ENCODE measurements around the gene CCDC154.

CCDC154 gene

DNA sequence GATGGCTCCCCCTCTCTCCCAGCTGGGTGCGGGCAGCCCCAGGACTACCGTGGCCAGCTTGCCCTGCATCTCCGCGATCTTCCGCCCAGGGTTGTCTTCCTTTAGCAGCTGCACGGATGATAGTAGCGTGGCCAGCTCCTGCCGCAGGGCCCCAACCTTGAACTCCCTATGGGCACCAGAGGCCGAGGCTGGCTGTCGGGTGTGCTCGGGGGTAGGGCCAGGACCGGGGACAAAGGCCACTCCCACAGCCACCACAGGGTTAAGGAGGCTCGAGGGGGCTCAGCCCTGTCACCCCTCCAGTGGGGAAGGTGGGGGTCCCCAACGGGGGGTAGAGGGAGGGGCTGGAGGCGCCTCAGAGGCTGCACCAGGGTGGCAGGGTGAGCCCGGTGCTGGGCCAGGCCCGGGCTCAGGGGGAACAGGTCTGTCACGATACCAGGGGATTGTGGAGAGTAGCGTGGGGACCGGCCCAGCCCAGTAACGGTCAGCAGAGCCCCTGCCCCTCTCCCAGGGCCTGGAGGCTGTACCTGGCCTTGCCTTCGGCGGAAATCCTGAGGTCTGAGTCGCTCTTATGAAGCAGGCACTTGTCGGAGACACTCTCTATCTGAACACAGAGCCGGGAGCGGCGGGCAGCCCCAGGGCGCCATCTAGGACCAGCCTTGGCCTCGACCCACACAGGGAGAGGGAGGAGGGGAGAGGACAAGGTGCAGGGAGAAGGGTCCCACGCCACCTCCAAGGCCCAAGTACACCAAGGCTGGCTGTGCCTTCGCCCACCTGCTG, 8.2 kb downstream of the CCDC154 start:
- no peak for DNase-seq (ENCODE audit: low spot score)

DNA sequence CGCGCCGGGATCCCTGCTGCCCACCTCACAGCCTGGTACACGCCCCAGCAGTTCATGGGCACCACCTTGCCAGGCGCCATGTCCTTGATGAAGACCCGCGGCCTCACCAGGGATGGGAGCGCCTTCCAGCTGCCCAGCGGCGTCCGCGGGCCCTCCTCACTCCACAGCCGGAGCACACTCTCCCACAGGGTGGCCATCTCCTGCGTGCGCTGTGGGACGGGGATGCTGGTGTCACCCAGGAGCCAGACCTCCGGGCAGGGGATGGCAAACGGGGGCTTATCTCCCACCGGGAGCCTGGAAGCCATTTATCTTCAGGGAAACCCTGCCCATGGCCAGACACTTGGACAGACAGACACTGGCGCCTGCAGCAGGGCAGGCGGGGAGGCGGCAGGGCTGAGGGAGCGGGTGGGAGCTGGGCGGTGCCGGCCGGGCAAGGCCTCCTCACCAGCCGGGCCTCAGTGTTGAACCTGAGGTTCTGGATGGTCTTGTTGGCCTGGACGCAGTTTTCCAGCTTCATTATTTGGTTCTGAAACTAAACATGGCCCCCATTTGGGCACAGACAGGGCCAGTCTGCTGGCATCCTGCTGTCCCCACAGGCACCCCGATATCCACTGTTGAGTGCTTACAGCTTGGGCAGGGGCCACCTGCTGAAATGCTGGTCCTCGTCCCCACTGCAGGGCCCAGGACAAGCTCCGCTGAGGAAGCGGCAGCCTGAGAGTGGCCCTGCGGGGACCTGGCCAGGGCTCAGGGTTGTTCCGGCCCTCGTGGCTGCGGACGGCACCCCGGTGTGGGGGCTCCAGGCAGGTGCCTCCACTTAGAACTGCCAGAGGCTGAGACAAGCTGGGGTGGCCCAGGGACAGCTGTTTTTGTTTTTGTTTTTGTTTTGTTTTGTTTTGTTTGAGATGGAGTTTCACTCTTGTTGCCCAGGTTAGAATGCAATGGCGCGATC, 9.4 kb downstream of the CCDC154 start:
- DNase-seq (ENCODE audit: low spot score) = no peak

DNA sequence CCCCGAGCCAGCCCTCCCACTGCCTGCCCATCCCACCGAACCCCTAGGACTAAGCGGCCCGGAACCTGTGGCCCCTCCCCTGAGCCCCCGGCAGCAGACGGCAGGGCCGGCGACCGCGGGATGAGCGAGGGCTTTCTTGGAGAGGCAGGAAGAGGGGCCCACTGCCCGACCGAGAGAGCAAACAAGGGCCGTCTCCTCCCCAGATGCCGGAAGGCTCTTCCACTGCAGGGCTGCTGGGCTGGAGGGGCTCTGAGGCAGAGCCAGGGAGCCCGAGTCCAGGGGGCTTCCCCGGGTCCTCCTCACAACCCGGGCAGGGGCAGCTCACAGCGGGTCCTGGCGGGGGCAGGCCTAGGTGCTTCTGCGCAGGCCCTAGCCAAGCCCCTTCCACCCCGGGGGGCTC, 10.6 kb downstream of the CCDC154 start:
- no peak for DNase-seq (ENCODE audit: low spot score)

DNA sequence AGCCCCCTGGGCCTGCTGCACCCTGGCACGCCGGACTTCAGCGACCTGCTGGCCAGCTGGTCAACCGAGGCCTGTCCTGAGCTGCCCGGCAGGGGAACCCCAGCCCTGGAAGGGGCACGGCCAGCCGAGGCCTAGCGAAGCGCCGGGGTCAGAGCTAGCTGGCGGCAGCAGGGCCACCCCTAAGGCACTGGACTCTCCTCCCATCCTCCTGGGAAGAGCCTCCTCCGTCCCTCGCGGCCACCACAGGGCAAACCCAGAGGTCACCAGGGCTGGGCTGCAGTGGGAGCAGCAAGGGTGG, 11.1 kb downstream of the CCDC154 start:
- no peak for DNase-seq (ENCODE audit: low spot score)

DNA sequence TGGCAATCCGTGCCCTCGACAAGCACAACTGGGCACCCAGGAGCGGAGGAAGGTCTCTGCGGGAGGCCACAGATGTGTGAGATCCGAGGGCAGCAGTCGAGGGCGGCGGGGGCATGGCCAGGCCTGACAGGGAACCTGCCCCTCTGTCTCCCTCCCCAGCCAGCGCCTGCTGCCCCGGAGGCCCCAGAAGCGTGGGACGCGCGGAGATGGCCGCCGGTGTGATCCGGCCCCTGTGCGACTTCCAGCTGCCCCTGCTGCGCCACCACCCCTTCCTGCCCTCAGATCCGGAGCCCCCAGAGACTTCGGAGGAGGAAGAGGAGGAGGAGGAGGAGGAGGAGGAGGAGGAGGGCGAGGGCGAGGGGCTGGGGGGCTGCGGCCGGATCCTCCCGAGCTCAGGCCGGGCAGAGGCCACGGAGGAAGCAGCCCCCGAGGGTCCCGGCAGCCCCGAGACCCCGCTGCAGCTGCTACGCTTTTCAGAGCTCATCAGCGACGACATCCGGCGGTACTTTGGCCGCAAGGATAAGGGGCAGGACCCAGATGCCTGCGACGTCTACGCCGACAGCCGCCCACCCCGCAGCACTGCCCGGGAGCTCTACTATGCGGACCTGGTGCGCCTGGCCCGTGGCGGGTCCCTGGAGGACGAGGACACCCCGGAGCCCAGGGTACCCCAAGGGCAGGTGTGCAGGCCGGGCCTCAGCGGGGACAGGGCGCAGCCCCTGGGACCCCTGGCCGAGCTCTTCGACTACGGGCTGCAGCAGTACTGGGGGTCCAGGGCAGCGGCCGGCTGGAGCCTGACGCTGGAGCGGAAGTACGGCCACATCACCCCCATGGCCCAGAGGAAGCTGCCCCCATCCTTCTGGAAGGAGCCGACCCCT, 11.7 kb downstream of the CCDC154 start:
- no peak for DNase-seq (ENCODE audit: low spot score)

DNA sequence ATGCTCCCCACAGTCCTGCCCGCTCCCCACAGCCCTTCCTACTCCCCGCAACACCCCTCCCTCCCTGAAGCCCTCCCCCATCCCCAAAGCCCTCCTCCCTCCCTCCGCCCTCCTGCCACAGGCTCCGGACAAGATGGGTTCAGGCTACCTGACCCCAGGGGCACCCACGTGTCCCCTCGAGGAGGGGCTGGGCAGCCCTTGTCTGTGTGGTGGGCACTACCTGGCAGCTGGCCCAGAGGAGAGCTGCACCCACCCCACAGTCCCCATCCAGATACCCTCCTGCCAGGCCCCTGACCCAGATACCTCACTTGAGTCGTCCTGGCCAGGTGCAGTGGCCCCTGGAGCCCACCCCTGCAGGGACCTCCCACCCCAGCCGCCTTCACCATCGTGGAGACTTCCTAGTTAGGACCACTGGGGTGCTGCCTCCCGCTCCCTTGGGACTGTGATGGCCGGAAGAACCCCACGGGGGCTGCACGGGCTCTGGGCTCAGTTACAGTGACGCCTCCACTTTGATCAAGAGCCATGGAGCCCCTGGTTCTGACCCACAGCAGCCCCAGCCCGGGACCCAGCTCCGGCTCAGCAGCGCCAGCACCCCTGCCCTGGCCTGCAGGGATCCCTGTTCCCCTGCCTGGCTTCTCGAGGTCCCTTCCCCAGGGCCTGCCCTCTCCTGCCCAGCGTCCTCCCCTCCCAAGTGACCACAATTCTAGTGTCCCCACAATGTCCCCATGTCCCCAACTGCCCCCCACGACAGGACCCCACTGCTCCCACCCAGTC, 12.7 kb downstream of the CCDC154 start:
- DNase-seq (ENCODE audit: low spot score) = no peak

DNA sequence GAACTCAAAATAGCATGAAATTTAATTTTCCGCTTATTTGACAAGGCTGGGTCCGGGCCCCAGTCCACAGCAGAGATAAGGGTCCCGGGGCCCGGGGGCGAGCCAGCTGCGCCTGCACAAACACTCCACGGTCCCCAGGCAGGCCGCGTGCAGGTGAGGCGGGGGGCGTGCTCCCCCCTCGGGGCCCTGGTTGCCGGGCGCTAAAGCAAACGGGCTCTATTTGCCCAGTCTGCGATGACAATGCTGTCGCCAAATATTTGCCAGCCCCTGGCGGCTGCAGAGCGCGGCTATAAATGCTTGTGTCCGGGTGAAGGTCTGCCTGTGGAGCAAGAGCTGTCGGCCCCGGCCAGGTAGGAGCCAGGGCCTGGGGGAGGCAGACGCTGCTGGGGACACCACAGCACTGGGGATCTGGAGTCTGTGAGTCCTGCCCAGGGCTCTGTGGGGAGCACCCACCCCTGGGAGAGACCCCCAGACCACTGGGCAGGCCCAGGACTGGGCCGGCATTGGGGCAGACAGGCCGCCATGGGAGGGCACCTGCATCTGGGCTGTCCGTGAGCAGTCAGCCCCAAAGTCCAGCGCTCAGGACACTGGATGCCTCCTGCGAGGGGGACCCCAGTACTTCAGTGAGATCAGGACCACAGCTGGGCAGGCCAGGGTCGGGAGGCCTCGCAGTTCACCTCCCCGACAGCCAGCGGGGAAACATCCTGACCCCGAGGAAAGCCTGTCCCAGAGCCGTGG, 13.4 kb downstream of the CCDC154 start, which contains the start of gene PERCC1:
TSS of gene PERCC1 (plus strand) at position 320 of the 738 bp plus-strand sequence. CDS start 1,516 bp downstream, outside the sequence.
- no peak for DNase-seq (ENCODE audit: low spot score)

DNA sequence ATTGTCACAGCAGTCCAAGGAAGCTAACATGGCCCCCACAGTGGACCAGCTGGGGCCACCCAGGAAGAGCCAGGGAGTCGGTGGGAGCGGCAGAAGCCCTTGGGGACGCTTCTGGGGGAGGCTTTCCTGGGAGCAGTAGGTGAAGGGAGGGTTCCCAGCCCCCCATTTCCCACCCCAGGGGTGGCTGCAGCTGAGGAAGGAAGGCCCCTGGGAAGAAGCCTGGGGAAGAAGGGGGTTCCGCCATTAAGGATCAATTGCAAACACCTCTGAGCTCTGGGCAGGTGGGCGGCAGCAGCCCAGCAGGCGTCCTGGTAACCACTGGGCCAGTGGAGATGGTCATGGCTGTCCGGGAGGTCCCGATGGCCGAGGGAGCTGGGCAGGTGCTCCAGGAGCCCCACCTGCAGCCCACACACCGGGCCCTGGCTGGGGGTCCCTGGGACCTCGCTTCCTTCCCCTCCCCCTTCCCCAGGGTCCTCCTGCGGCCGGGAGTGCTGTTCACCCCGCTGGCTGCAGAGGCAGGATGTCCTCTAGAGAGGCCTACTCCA, 14.1 kb downstream of the CCDC154 start:
- no peak for DNase-seq (ENCODE audit: low spot score)

DNA sequence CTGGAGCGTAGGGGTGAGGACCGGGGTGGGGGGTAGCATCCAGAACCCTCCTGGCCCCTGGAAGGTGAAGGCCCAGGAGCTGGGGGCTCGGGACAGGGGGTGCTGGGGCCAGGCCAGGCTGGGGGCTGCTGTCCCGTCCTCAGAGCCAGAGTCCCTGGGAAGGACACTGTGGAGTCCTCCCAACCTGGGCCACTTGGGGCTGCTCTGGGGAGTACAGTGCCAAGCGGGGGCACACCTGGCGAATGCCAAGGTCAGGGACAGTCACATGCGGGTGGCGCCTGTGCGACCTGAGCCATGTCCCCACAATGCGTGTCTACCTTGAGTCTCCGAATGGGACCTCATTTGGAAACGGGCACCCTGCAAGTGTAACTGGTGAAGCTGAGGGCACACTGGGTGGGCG, 14.7 kb downstream of the CCDC154 start:
- DNase-seq (ENCODE audit: low spot score) = no peak

DNA sequence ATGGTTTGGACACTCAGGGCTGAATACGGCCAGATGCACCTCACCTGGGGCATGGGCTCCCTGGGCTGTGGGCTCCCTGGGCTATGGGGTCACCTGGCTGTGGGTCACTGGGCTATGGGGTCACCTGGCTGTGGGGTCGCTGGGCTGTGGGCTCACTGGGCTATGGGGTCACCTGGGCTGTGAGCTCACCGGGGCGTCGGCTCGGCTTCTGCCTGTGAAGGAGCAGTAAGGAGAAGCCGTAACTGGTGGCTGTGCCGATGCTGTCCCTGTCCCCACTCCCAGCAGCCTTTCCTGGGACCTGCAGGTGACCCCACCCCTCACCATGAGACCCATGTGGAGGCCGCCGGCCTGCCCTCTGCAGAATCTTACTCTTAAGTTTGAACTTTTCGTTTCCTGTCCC, 15.3 kb downstream of the CCDC154 start:
- no peak for DNase-seq (ENCODE audit: low spot score)

DNA sequence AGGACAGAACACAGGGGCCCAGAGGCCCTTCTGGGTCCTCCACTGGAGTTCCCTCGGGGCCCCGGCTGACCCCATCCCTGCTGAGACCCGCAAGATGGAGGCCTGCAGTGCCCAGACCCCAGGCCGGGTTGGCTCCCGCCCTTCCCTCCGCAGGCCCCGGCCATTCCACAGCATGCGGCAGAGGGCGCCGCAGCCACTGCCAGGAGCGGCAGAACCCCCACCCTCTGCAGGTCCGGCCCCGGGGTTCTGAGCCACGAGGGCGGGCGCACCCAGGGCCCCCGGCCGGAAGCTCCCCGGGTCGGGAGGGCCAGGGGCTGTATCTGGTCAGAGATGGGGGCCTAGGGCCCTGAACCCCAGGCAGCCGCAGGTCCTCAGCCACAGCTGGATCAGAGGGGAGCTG, 15.8 kb downstream of the CCDC154 start:
- no peak for DNase-seq (ENCODE audit: low spot score)

DNA sequence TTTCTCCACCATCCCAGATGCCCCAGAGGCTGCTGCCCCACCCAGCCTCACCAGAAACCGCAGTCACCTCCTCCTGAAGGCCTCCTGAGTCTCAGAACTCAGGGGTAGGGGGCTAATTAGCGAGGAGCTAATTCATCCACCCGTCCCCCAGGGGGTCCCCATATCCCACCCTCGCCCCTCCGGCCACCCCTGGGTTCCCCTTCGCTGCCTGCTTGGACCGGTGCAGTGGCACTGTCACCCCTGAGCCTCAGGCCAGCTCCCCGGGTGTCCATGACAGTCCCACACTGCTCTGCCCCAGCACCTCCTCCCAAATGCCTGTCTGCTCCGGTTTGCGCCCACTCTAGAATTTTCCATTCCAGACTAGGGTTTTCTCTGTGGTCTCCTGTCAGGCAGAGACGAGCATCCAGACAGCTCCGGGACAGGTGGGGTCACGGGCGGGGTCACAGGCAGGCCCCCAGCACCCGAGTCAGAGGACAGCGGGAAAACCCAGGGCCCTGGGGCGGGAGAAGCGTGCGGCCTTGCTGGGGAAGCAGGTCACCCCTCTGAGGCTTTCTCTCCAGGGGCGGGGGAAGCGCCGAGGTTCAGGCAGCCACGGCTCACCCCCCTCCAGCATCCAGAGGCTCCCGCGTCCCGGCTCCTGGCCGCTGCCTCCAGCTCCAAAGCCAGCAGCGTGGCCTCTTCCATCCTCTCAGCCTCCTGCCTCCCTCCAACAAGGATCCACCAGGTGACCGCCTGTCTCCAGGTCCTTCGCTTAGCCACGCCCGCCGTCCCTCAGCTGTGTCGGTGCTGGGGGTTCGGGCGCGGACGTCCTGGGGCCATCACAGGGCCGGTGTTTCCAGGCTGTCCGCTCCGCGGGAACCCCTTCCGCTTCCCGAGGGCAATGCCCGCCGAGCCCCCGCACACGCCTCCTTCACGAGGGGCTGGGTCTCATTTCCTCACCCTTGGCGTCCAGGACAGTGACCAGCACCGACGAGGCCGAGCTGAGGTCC, 16.6 kb downstream of the CCDC154 start:
- no peak for DNase-seq (ENCODE audit: low spot score)

DNA sequence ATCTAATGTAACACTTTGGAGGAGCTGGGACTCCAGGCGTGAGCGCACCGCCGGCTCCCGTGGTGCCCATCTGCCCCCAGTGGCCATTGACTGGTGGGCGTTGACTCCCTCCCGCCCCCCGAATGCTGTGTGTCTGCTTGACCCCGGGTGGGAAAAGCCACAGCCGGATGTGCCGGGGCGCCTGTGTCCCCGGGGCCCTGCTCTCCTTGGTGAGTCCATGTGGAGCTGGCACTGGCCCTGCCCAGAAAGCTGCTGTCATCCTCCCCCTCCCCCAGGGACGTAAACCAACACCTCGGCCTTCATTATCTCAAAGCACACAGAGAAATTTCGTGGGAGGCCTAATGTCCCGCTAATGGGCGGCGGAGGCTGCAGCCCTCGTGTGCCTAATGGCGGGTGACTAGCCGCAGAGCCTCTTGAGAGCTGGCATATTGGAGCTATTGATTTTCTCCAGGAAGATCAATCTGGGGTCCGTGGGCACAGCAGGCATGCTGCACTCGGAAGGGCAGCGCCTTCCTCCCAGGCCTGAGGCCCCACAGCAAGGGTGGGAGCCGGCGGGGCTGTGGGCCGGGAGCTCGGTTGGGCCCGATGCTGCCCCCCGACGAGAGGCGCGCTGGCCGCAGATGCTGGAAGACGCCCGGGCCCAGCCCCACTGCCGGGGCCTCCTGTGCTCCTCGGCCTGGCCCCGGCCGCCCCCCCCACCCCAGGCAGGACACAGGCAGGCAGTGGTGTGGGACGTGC, 17.5 kb downstream of the CCDC154 start:
- DNase-seq (ENCODE audit: low spot score) = no peak

DNA sequence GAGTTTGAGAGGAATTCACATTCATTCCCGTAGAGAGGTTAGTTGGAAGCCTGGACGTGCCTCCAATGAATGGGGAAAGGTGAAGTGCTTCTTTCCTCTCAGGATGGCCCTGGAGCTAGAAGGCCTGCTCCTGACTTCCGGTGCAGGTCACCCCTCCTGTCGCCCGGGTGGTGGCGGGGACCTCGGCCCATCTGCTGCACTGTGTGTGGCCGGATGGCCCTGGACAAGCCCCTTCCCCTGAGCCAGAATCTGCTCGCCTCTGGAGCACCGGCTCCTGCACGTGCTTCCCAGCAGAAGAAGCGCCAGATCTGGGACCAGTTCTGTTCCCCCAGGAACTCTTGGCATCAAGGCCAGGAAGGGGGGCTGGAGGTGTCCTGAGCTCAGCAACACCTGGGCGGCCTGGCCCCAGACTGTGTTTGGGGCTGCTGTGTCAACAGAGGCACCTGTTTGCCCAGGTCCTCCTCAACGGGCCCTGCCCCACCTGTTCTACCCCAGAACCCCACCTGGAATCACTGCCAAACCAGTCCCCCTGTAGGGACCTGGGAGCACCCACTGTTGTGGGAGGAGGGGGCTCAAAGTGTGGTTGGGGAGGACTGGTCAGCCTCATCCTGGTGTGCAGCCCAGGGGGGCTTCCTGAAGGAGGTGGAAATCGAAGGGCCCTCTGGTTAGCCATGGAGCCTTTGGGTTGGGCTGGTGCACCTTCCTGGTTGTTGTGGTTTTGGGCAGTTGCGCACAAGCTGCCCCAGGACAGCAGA, 18.6 kb downstream of the CCDC154 start:
- DNase-seq (ENCODE audit: low spot score) = no peak

DNA sequence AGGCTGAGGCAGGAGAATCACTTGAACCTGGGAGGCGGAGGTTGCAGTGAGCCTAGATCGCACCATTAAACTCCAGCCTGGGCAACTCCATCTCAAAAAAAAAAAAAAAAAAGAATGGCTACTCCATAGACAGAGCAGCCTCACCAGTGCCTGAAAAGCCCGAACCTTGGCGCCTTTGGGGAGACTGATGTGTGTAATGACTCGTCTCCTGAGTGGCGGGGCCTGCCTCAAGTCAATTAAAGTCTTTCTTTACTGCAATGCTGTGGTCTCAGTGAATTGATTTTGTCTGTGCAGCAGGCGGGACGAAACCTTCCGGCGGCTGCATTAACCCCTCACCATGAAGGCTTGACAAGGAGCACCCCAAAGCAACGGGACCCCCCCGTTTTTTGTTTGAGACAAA, 20.3 kb downstream of the CCDC154 start:
- no peak for DNase-seq (ENCODE audit: low spot score)

DNA sequence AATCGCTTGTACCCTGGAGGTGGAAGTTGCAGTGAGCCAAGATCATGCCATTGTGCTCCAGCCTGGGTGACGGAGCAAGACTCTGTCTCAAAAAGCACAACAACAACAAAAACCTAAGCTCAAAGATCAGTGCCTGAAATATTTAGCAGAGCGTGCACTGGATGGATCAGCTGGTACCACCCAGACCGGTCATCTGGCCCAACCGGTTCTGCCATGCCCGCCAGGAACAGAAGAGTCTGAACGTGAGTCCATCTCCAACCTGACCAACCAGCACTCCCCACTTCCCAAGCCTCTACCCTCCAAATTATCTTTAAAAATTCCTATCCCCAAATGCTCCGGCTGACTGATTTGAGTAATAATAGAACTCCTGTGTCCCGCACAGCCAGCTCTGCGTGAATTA, 22.3 kb downstream of the CCDC154 start:
- DNase-seq (ENCODE audit: low spot score) = no peak

DNA sequence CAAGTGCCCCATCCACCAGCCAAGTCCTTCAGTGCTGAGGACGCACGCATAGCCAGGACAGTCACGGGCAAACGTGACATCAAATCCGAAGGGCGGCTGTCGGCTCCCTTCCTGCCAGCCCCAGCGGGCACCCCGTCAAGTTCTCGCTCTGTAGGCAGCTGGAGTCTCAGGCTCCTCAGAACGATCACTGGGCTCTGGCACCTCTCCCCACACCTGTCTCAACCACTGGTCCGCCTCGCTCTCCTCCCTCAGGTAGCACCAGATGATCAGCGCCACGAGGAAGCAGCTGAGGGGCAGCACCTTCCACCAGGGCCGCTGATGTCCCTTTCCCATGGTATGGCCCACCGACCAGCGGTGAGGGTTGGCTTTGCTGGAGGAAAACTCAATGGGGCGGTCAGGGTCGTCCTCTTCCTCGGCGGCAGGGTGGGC, 24.2 kb downstream of the CCDC154 start:
- DNase-seq (ENCODE audit: low spot score) = peak; percentile 11

DNA sequence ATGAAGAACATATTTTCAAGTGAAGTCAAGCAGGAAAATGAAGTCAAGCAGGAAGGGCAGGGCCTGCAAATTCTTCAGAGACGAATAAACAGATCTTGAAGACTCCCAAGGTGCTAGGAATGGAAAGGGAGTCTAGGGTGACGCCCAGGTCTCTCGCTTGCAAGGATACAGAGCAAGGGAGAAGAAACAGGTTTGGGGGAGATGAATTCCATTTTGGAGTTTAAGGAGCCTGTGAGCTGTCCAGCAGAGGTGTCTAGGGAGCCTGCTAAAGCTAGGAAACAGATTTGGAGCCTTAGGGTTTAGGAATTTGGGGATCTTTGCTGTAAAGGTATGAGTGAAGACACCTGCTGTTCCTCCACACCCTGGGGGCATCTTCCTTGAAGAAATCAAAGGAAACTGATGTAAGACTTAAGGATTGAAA, 27.8 kb downstream of the CCDC154 start:
- no peak for DNase-seq (ENCODE audit: low spot score)

All from Ammon's horn (tissue), 1 donor.